ENCODE results near the gene LIN37.
A peak's percentile ranks its signal among the peaks of the same experiment; 100 is the strongest.

DNA sequence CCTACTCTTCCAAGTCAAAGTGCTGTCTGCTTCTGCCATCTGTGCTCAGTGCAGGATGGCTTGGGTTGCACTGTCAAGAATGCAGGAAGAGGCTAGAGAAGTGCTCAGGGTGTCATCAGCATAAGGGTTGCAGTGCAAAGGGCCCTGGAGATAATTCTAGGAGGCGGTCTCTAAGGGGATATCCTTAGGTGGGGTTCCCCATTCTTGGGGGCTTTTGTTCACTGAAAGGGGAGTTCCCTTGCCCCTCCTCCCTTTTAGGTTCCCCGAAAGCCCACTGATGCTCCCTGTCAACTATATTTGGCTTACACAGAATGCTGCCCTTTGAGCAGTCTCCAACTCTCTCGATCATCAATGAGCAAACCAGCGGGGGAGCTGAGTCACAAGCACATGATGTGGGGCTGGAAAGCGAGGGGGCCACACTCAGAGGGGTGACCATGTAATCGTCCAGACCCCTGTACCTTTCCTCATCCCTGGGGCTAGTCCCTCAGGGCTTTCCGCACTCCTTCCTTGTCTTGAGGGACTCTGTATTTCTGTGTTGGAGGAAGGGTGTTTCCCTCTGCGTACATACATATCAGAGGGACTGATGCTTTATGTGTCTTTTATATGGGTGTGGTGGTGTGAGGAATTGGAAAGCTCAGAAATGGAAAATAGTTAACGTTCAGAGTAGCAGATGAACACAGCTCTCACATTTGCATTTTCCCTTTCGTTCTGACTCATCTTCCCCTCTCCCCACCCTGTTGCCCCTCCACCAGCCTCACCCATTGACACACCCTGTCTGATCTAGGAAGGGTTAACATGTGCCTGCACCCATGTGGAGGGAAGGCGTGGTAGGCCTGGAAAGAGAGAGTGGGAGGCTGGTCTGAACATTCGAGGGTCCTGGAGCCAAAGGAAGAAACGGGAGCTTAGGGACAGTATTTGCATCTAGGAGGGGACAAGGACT lies 37.3 kb upstream of the LIN37 start:
- TF ChIP-seq, protein P1, sequence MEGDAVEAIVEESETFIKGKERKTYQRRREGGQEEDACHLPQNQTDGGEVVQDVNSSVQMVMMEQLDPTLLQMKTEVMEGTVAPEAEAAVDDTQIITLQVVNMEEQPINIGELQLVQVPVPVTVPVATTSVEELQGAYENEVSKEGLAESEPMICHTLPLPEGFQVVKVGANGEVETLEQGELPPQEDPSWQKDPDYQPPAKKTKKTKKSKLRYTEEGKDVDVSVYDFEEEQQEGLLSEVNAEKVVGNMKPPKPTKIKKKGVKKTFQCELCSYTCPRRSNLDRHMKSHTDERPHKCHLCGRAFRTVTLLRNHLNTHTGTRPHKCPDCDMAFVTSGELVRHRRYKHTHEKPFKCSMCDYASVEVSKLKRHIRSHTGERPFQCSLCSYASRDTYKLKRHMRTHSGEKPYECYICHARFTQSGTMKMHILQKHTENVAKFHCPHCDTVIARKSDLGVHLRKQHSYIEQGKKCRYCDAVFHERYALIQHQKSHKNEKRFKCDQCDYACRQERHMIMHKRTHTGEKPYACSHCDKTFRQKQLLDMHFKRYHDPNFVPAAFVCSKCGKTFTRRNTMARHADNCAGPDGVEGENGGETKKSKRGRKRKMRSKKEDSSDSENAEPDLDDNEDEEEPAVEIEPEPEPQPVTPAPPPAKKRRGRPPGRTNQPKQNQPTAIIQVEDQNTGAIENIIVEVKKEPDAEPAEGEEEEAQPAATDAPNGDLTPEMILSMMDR (conservative IDR thresholded peaks at IDR 0.05; ENCODE audit: low read depth in 2 of 2) = no peak
- TF ChIP-seq, protein P2, sequence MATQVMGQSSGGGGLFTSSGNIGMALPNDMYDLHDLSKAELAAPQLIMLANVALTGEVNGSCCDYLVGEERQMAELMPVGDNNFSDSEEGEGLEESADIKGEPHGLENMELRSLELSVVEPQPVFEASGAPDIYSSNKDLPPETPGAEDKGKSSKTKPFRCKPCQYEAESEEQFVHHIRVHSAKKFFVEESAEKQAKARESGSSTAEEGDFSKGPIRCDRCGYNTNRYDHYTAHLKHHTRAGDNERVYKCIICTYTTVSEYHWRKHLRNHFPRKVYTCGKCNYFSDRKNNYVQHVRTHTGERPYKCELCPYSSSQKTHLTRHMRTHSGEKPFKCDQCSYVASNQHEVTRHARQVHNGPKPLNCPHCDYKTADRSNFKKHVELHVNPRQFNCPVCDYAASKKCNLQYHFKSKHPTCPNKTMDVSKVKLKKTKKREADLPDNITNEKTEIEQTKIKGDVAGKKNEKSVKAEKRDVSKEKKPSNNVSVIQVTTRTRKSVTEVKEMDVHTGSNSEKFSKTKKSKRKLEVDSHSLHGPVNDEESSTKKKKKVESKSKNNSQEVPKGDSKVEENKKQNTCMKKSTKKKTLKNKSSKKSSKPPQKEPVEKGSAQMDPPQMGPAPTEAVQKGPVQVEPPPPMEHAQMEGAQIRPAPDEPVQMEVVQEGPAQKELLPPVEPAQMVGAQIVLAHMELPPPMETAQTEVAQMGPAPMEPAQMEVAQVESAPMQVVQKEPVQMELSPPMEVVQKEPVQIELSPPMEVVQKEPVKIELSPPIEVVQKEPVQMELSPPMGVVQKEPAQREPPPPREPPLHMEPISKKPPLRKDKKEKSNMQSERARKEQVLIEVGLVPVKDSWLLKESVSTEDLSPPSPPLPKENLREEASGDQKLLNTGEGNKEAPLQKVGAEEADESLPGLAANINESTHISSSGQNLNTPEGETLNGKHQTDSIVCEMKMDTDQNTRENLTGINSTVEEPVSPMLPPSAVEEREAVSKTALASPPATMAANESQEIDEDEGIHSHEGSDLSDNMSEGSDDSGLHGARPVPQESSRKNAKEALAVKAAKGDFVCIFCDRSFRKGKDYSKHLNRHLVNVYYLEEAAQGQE (IDR thresholded peaks at IDR 0.05; ENCODE audit: unreplicated experiment) = no peak
- no peak for TF ChIP-seq EZH2 (IDR thresholded peaks at IDR 0.05; ENCODE audit: low read depth, unreplicated experiment)
- TF ChIP-seq POLR2AphosphoS5 (IDR thresholded peaks at IDR 0.05; ENCODE audit: low read depth) = 0 out of 2 replicates have a peak, but pooled peaks have one; percentile 15
- TF ChIP-seq CREB1 (CRISPR knock-in tag; IDR thresholded peaks at IDR 0.05; ENCODE audit: low read depth) = no peak
- TF ChIP-seq ZNF331 (CRISPR knock-in tag; IDR thresholded peaks at IDR 0.05; ENCODE audit: low read depth) = no peak
- TF ChIP-seq, protein P3, sequence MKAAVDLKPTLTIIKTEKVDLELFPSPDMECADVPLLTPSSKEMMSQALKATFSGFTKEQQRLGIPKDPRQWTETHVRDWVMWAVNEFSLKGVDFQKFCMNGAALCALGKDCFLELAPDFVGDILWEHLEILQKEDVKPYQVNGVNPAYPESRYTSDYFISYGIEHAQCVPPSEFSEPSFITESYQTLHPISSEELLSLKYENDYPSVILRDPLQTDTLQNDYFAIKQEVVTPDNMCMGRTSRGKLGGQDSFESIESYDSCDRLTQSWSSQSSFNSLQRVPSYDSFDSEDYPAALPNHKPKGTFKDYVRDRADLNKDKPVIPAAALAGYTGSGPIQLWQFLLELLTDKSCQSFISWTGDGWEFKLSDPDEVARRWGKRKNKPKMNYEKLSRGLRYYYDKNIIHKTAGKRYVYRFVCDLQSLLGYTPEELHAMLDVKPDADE (IDR thresholded peaks at IDR 0.05) = no peak
- TF ChIP-seq EZH2phosphoT487 (IDR thresholded peaks at IDR 0.05; ENCODE audit: unreplicated experiment) = no peak
- no peak for TF ChIP-seq STAT1 (IDR thresholded peaks at IDR 0.05; ENCODE audit: unreplicated experiment)
- no peak for TF ChIP-seq NANOG (IDR thresholded peaks at IDR 0.05; ENCODE audit: borderline replicate concordance)
- TF ChIP-seq JUNB (IDR thresholded peaks at IDR 0.05; ENCODE audit: unreplicated experiment) = no peak

Data from GM23338 (cell line).